Left lobe of liver (tissue), 2 donors: ENCODE data around the gene ATRNL1. TPM values are rescaled to one million over a fixed set of nuclear protein-coding genes. Genes with fewer than 3 reads are reported as not detected.
"Not testable (repeated sequence)": the region's sequence is repeated elsewhere in the genome, so short reads cannot be mapped to it uniquely, and the experiment has no call there.

Experiments
- ATAC-seq: fragments of 200-7000 bp; cut with Tn5 transposase; one replicate; pipeline ENCODE4 v1.9.1; 2020; ENCODE audit warnings: mild to moderate bottlenecking, moderate library complexity
- DNase-seq: peaks from one replicate; pipeline ENCODE4 v3.0.0-alpha.2; 2020; ENCODE audit warnings: low spot score
- total RNA-seq: library from RNA; stranded (reverse); gene quantifications from one replicate; pipeline ENCODE4 v1.2.1, GENCODE V29; 2021
- donor health status: DM: no; HTN: no; CAD: no; lungs with moderate emphysema.
- donor health status: DM: no; HTN: yes; CAD: no.

Gene ATRNL1
- total RNA-seq, 1 donor from 2014 or later = 1.3 TPM

DNA sequence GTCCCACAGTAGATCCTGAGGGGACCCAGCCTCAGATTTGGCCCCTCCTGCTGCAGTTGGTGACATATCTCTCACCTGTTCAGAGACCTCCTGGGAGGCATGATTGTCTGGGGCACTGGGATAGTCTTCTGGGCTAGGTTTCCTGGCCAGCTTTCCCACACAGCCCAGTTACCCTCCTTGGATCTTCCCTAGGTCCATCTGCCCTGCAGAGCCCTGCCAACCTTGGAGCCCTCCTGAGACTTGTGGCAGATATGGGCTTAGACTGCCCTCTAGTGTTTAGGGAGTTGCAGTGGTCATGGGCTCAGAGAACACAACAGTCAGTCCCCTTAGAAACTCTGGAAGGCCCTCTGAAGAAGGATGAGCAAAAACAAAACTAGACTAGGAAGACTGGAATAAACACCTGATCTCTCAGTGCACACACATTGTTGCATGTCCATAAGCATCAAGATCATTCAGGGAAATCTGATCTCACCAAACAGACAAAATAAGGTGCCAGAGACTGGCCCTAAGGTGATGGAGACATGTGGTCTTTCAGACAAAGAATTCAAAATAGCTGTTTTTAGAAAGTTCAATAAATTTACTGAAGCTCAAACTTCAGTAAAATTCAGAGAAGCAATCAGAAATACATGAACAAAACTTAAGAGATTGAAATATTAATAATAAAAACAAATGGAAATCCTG is 324.6 kb downstream of the ATRNL1 start:
- peak; percentile 93 for ATAC-seq

DNA sequence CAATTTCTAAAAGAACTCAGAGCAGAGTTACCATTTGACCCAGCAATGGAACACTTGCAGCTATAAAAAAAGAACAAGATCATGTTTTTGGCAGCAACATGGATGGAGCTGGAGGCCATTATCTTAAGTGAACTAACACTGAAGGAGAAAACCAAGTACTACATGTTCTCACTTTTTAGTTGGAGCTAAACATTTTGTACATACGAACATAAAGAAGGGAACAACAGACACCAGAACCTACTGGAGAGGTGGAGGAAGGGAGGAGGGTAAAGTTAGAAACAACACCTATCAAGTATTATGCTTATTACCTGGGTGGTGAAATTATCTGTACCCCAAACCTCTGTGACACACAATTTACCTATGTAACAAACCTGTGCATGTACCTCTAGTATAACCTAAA is 329.5 kb downstream of the ATRNL1 start:
- DNase-seq = no peak
- ATAC-seq = no peak

More for the DNA sequence above, 324.6 kb downstream of the ATRNL1 start:
- DNase-seq = peak; percentile 45

DNA sequence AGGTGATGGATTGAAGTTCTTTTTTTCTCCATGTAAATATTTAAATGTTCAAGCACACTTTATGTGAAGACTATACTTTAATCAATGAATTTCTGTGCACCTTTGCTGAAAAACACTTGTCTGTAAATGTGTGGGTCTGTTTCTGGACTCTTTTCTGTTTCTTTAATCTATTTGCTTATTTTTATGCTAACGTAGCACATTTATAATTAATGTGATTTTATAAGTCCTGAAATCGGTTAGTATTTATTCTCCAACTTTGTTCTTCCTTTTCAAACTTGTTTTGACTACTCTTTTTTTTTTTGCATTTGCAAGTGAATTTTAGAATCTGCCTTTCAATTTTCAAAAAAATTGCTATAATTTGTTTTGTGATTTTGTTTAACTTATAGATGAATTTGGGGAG is 334.4 kb downstream of the ATRNL1 start:
- DNase-seq (no peak), ATAC-seq (no peak)

DNA sequence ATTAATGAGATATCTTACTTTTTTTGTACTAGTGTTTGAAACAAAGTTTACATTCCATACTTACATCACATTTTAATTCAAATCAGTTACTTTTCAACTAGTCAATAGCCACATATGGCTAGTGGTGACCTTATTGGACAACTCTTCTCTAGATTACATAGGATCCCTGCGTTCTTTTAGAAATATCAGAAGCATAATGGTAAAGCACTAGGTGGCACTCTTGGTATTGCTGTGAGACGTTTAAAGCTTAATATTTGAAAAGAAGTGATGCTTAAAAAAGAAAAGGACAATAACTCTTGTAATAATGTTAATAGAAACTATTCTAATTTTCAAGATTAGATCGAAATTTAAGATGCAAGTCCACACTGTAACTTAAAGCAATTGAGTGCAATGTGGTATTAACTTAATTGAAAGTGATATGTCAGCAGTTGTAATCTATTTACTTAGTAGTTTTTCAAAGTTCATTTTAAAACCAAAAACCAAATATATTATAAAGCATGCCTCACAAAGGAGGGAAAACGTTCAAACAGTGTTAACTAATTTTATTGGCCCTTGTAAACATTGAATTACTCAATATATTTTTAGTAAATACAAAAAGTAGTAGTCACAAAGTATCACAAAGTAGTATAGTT is 339.1 kb downstream of the ATRNL1 start:
- DNase-seq (no peak), ATAC-seq (peak; percentile 72)

DNA sequence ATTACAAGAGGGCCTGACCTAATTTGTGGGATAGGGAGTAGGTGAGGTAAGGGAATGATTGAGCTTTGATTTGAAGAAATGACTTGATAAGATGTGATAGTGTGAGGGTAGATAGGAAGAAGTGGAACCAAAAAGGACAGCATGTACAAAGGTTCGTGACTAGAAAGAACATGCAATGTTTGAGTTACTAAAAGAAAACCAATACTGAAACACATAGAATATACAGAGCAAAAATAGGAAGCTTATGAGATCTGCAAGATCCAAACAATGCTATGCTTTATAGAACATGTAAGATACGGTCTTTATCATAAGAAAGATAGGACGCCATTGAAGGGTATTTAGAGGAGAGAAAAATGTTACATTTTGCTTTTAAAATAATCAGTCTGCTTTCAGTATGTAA is 343.8 kb downstream of the ATRNL1 start:
- no peak for ATAC-seq
- no peak for DNase-seq

DNA sequence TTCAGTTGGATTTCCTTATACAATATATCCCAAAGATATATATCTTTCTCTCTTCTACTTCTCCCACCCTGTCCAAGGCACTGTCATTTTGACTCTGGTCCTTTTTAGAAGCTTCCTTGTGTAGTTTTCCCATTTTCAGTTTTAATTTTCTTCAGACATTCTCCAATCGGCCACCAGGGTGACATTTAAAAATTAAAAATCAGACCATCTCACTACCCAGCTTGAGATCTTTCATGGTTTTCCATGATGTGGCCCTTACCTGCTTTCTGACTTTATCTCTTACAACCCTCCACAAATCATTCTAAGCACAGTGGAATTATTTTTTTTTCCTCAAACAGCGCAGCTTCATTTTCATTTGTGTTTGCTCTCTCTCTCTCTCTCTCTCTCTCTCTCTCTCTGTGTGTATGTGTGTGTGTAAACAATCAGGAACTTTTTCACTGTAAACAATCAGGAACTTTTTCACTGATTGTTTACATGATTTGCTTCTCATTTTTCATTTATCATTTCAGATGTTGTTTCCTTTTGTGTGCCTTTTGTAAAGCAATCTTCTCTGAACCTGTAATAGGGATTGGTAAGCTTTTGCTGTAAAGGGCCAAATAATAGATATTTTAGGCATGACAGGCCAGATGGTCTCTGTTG is 348.9 kb downstream of the ATRNL1 start:
- DNase-seq (no peak), ATAC-seq (no peak)

DNA sequence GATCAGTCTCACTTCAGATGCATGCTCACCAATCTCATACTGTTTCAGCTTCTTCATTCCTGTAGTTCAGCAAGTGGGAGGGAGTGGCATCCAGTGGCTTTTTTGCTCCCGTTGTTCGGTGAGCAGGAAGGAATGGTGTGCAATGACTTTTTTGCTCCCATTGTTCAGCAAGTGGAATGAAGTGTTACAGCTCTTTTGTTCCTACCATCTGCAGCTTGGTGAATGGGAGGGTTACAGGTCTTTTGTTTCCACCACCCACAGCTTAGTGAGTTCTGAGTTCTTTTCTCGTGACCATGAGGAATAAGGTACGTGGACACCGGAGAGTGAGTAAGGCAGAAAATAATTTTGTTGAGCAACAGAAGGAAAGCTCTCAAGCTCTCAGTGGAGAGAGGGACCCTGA is 363.6 kb downstream of the ATRNL1 start:
- ATAC-seq = no peak
- DNase-seq = no peak

DNA sequence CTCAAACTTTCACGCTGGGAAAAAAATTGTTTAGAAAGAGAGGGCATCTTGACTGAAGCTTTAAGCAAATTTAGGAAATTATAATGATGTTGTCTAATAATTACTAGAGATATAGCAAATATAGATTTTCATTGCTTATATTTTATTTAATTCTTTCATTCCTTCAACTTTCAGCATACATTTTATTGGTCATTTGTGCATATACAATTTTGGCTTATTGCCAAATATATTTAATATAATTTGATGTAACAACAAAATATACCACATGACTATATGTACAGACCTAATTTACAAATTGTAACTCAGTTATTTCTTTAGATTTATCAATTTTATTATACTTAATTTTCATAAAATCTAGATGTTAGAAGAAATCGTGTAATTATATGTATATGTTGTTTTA is 390.1 kb downstream of the ATRNL1 start:
- ATAC-seq (no peak), DNase-seq (no peak)

DNA sequence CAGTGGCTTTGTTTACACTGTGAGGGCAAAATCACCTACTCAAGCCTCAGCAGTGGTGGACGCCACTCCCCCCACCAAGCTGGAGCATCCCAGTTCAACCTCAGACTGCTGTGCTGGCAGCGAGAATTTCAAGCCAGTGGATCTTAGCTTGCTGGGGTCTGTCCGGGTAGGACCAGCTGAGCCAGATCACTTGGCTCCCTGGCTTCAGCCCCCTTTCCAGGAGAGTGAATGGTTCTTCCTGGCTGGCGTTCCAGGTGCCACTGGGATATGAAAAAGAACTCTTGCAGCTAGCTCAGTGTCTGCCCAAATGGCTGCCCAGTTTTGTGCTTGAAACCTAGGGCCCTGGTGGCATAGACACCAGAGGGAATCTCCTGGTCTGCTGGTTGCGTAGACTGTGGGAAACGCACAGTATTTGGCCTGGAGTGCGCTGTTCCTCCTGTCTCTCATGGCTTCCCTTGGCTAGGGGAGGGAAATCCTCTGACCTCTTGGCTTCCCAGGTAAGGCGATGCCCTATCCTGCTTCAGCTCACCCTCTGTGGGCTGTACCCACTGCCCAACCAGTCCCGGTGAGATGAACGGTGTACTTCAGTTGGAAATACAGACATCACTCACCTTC is 398.5 kb downstream of the ATRNL1 start:
- ATAC-seq (no peak), DNase-seq (no peak)

DNA sequence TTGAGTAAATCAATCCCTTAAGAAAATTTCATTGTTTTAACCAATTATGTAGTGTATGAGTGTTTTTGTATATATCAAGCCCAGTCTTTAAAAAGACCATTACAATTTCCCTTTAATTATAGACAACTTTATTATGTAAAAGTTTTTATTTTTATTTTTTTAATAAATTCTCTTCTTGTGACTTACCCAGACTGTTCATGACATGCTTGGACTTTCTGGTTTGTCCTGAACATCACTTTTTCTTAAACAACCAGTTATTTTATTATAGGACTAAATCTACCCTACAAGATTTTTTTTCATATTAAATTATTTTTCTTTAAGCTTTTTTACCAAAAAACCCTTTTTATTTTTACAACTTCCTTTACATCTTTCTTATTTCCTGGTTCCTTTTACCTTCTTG is 410.4 kb downstream of the ATRNL1 start:
- DNase-seq = no peak

DNA sequence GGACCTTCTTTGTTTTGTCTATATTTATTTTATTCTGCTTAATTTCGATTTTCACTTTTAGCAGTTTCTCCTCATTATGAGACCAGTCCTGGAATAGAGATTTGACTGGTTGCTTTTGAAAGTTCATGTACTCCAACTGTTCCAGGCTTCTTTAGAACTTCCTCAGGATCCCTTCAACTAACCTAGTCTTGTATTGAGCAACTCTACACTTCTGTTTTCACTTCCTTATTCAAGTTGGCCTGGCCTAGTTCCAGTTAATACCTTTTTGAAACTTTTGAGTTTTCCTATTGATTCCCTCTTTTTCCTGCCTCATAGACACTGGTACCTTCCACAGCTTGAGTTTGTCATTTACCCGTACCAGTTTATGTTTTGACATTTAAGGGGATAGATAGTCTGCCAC is 421.7 kb downstream of the ATRNL1 start:
- ATAC-seq (no peak), DNase-seq (no peak)

More for the DNA sequence above, 410.4 kb downstream of the ATRNL1 start:
- no peak for ATAC-seq

DNA sequence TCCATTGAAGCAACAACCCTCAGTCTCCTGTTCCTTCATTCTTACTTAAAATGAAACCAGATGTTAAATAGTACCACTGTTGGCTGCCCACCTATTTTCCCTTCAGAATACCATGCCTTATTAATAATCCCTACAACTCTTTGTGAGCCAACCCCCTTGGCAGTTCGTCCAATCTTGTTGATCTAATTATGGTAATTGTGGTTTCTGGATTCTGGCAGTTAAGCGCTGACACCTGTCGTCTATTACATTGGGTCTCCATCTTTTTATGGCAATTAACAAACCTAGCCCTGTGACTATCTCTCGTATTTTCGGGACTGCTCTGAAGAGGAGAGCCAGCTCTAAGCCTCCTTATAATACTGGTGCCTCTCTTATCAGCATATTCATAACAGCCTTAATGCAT is 432.0 kb downstream of the ATRNL1 start:
- DNase-seq = no peak
- no peak for ATAC-seq

DNA sequence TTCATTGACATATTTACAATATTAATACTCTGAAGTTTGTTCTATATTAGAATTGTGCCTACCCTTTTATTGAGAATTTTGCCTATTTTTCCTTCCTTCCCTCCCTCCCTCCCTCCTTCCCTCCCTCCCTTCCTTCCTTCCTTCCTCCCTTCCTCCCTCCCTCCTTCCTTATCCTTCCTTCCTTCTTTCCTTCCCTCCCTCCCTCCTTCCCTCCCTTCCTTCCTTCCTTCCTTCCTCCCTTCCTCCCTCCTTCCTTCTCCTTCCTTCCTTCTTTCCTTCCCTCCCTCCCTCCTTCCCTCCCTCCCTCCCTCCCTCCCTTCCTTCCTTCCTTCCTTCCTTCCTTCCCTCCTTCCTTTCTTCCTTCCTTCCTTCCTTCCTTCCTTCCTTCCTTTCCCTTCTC is 434.5 kb downstream of the ATRNL1 start:
- not testable (repeated sequence) for DNase-seq, ATAC-seq

DNA sequence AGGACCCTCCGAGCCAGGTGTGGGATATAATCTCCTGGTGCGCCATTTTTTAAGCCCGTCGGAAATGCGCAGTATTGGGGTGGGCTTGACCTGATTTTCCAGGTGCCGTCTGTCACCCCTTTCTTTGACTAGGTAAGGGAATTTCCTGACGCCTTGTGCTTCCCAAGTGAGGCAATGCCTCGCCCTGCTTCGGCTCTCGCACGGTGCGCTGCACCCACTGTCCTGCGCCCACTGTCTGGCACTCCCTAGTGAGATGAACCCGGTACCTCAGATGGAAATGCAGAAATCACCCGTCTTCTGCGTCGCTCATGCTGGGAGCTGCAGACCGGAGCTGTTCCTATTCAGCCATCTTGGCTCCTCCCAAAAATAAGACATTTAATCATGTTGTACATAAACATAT is 443.2 kb downstream of the ATRNL1 start:
- not testable (repeated sequence) for ATAC-seq, DNase-seq

DNA sequence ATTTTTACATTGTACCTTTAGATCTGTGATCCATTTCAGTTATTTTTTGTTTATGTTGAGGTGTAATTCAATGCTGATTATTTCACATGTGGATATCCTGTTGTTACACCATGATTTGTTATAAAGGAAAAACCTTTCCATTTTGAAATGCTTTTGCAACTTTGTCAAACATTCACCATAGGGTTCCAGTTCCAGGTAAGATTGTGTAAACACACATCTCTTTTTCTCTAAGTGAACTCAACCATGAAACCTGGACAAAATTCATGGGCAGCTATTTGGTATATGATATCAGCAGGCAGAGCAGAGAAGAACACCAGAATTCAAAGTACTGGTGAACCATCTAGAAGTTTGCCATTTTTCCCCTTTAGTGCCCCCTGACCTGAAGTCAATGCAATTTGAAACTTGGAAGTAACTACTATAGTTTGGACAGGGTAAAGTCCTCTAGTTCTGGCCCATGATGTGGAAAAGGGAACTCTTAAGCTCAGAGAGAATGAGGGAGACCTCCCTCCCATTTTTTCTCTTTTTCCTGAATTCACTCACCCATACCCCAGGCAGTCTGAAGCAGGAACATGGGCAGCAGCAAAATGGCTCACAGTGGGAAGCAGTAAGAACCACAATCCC is 446.1 kb downstream of the ATRNL1 start:
- no peak for DNase-seq
- ATAC-seq = peak; percentile 80

DNA sequence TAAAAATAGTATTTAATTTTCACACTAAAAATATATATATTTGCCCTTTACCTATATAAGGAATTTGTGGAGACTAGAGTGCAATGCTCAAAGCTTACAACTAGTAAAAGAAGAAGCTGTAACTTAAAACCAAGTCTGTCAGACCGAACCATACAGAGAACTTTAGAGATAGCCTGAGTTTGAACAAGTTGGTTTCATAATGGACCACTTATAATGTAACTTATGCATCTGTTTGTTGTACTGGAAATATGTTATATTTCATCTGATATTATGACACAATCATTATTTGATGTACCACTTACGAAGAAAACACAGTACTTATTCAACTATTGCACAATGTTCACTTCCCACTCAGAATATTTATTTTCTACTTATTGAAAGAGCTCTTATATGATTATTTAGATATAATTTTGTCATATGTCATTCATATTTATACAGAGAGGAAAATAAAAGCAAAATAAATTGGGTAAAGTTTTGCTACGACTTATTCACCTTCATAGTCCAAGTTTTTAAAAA is 462.8 kb downstream of the ATRNL1 start:
- ATAC-seq = no peak
- no peak for DNase-seq

DNA sequence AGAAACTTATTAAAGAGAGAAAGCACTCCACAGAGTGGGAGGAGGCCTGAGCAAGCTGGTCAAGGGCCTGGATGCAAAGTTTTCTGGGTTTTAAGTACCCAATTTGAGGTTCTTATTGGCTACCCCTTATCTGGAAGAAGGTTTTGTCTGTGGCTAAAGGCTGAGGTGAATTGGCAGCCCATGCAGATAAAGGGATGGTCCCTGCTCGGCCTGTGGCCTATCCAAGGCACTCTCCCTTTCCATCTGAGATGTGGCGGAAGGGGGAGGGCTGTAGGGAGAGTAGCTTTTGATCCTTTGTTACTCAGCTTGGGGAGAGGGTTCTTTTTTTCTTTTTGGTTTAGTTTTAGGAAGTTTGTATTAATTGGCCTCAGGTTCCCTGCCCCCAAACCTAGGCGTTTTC is 465.1 kb downstream of the ATRNL1 start:
- DNase-seq (no peak), ATAC-seq (no peak)

DNA sequence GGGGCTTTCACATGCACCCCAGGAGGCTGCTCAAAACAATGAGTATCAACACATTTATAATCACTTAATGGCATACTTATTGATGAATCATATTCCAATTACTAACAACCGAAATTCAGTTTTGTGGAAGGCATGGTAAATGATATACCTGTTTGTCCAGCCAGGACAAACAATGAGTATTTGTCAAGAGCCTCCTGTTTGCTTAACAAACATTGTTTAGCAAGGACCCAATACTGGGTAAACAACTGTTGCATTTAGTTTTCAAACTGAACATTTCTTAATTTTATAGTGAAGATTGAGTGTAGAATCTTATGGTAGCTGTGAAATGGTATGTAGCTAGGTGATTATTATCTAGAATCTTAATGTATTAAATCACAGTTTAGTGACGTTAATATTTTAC is 473.7 kb downstream of the ATRNL1 start:
- peak; percentile 86 for ATAC-seq
- no peak for DNase-seq

DNA sequence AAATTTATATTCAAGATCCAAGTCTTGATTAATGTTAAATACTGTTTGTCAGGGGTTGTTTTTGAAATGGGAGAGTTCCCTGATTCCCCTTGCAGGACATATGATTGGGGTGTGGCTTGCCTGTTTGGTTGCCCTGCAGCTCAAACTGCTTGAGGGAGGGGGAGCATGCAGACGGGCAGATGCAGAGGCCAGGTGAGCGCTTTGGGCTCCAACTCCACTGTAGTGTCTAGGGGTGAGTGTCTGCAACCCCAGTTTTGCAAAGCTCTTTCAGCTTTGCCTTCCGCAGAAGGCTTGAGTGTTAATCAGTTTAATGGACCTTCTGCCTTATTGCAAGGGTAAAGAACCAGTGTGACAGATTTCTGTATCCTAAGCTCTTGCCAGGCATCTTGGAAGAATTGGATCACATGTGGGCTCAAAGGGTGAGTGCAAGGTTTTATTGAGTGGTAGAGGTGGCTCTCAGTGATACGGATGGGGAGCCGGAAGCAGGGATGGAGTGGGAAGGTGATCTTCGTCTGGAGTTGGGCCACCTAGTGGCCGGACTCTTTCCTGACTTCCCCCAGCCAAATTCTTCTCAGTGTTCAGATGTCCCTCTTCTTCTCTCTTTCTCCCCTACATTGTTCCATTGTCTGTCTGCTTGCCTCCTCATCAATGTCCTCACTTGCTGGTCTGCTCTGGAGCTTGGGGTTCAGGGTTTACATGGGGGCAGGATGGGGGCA is 479.7 kb downstream of the ATRNL1 start:
- DNase-seq (no peak), ATAC-seq (peak; percentile 83)

DNA sequence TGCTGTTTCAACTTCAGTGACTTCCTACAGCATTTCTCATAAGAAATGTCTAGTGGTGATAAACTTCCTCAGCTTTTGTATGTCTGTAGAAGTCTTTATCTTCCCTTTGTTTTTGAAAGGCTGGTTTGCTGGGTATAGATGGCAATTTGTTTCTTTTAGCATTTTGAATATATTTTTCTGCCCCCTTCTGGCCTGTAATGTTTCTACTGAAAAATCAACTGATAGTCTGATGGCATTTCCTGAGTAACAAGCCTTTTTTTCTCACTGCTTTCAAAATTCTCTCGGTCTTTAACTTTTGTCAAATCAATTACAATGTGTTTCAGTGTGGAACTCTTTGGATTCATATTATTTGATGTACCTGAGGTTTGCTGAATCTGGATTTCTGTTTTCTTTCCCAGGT is 487.1 kb downstream of the ATRNL1 start:
- DNase-seq (no peak), ATAC-seq (no peak)

DNA sequence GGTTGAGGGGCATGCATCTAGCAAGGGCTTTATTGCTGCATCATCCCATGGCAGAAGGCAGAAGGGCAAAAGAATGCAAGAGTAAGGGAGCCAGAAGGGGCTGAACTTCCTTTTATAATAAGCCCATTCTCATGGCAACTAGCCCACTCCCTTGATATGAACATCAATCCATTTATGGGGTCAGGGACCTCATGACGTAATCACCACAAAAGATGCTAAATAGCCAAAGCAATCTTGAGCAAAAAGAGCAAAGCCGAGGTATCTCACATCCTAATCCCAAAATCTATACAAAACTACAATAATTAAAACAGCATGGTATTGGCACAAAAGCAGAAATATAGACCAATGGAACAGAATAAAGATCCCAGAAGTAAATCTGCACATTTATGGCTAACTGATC is 499.9 kb downstream of the ATRNL1 start:
- ATAC-seq (no peak), DNase-seq (no peak)
